ENCODE results near the gene ZSWIM5. TPM values are rescaled to one million over a fixed set of nuclear protein-coding genes. Genes with fewer than 3 reads are reported as not detected.

ZSWIM5 gene
- total RNA-seq, 4 donors from 2014 or later: 12.3 to 38.2 (median 13.7) TPM

DNA sequence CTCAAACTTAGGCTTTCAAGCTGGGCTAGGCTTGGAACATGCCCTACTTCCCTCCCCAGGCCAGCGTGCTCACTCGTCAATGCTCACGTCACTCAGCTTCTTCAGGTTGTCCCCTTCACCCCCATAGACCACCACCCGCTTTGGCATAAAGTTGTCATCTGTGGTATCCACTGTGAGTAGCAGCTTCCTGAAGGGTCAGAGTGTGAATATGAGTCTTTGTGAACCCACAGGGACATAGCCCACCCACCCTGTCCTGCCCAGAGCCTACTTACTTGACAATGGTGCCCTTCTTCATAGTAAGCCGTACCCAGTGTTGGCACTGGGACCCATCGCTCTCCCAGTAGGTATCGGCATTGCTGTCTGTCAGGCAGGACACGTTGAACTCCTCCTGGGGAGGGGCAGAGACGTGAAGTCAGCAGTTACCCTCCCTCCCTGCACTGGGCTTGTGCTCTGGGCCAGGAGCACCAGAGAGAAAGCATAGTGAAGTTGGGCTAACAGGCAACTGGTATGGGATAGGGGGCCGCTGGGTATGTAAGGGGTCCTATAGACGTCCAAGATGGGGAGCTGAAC, 197.0 kb downstream of the ZSWIM5 start:
- TF ChIP-seq POLR2AphosphoS5 (IDR thresholded peaks at IDR 0.05) (no peak), EP300 (IDR thresholded peaks at IDR 0.05; ENCODE audit: low read depth) (no peak), POLR2A (IDR thresholded peaks at IDR 0.05) (no peak)
- TF ChIP-seq, protein P1, sequence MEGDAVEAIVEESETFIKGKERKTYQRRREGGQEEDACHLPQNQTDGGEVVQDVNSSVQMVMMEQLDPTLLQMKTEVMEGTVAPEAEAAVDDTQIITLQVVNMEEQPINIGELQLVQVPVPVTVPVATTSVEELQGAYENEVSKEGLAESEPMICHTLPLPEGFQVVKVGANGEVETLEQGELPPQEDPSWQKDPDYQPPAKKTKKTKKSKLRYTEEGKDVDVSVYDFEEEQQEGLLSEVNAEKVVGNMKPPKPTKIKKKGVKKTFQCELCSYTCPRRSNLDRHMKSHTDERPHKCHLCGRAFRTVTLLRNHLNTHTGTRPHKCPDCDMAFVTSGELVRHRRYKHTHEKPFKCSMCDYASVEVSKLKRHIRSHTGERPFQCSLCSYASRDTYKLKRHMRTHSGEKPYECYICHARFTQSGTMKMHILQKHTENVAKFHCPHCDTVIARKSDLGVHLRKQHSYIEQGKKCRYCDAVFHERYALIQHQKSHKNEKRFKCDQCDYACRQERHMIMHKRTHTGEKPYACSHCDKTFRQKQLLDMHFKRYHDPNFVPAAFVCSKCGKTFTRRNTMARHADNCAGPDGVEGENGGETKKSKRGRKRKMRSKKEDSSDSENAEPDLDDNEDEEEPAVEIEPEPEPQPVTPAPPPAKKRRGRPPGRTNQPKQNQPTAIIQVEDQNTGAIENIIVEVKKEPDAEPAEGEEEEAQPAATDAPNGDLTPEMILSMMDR (IDR thresholded peaks at IDR 0.05): no peak

GRCh38 chr1:45008516-45008915, 197.9 kb downstream of the ZSWIM5 start:
- H3K36me3 ChIP-seq: peaks cover 0 to 52% (median 21%) of the 10 kb centered on the region in 4 donors
- DNase-seq: no peak
- no peak overlapping the region for H3K27ac ChIP-seq
- no peaks in the 10 kb centered on the region for H3K9me3 ChIP-seq
- intact Hi-C loops (cut with DNase I; ENCODE audit: low total_unique reads) (no loop called here), in situ Hi-C loops (cut with MboI; ENCODE audit: low pct_ligation_motif_present in 1 of 4, low pct_unique_long_range_greater_than_20kb in 1 of 4, low sequenced_read_pairs in 3 of 4) (loop anchor here in 2 of 4 donors (25.0 kb wide), 2 partner anchors 171 to 221 kb away; partner anchors contain the start of genes BEST4 (in 1 of the 2), PTCH2 (in 1 of the 2) and RPS8 (in 1 of the 2))
- no peaks in the 10 kb centered on the region for H3K27me3 ChIP-seq
- 86 to 92% methylated on average over 5 to 12 of the region's 12 CpGs for WGBS, 2 donors (ENCODE audit: low coverage in 1 of 2)
- no peak overlapping the region for H3K4me3 ChIP-seq
- peaks cover 18 to 36% (median 30%) of the 10 kb centered on the region in 4 donors for H3K4me1 ChIP-seq
- TF ChIP-seq POLR2AphosphoS5 (IDR thresholded peaks at IDR 0.05) (no peak), POLR2A (IDR thresholded peaks at IDR 0.05) (no peak), EP300 (IDR thresholded peaks at IDR 0.05; ENCODE audit: low read depth) (no peak)
- TF ChIP-seq, protein P1 (IDR thresholded peaks at IDR 0.05): no peak

More for the DNA sequence above, 197.0 kb downstream of the ZSWIM5 start:
- intact Hi-C loops (cut with DNase I; ENCODE audit: low total_unique reads) (no loop called here), in situ Hi-C loops (cut with MboI; ENCODE audit: low pct_ligation_motif_present in 1 of 4, low pct_unique_long_range_greater_than_20kb in 1 of 4, low sequenced_read_pairs in 3 of 4) (loop anchor here in 2 of 4 donors (25.0 kb wide), 2 partner anchors 172 to 222 kb away; partner anchors contain the start of genes BEST4 (in 1 of the 2), PTCH2 (in 1 of the 2) and RPS8 (in 1 of the 2))
- no peaks in the 10 kb centered on the region for H3K9me3 ChIP-seq
- H3K27ac ChIP-seq: no peak overlapping the region
- no peaks in the 10 kb centered on the region for H3K27me3 ChIP-seq
- peaks cover 18 to 36% (median 32%) of the 10 kb centered on the region in 4 donors for H3K4me1 ChIP-seq
- H3K4me3 ChIP-seq: peak overlapping the region in 1 of 4 donors; percentile 88
- 92 to 100% methylated on average over 2 to 11 of the region's 11 CpGs for WGBS, 2 donors (ENCODE audit: low coverage in 1 of 2)
- H3K36me3 ChIP-seq: peaks cover 0 to 43% (median 21%) of the 10 kb centered on the region in 4 donors
- DNase-seq: no peak

DNA sequence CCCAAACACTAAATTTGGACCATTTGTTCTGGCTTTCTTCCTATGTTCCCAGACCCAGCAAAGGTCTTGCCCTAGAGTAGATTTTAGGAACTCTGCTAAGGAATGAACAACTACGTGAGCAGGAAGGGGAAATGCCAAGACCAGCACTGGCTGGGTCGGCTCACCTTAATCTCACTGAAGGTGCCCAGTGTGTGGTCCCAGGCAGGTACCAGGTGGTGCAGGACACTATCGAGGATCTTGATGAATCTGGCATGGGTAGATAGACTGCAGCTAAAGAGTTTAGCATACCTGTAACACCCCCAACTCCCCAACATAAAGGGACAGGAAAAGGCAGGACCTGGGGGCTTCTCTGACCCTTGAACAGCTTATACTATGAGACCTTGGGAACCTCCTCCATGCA, 198.3 kb downstream of the ZSWIM5 start:
- no peak for TF ChIP-seq EP300 (IDR thresholded peaks at IDR 0.05; ENCODE audit: low read depth)
- TF ChIP-seq POLR2AphosphoS5 (IDR thresholded peaks at IDR 0.05): no peak
- TF ChIP-seq, protein P1 (IDR thresholded peaks at IDR 0.05): no peak
- TF ChIP-seq POLR2A (IDR thresholded peaks at IDR 0.05): no peak
- no peak overlapping the region for H3K4me3 ChIP-seq
- no peak overlapping the region for H3K27ac ChIP-seq
- H3K9me3 ChIP-seq: no peaks in the 10 kb centered on the region
- H3K36me3 ChIP-seq: peaks cover 0 to 56% (median 23%) of the 10 kb centered on the region in 4 donors
- no peaks in the 10 kb centered on the region for H3K27me3 ChIP-seq
- no peak for DNase-seq
- intact Hi-C loops (cut with DNase I; ENCODE audit: low total_unique reads) (no loop called here), in situ Hi-C loops (cut with MboI; ENCODE audit: low pct_ligation_motif_present in 1 of 4, low pct_unique_long_range_greater_than_20kb in 1 of 4, low sequenced_read_pairs in 3 of 4) (loop anchor here in 2 of 4 donors (25.0 kb wide), 2 partner anchors 171 to 221 kb away; partner anchors contain the start of genes BEST4 (in 1 of the 2), PTCH2 (in 1 of the 2) and RPS8 (in 1 of the 2))
- peaks cover 16 to 34% (median 26%) of the 10 kb centered on the region in 4 donors for H3K4me1 ChIP-seq
- WGBS, 2 donors (ENCODE audit: low coverage in 1 of 2): 87% methylated on average over 3 of the region's 3 CpGs; no CpG with 5 or more reads in 1 of the 2 donors

DNA sequence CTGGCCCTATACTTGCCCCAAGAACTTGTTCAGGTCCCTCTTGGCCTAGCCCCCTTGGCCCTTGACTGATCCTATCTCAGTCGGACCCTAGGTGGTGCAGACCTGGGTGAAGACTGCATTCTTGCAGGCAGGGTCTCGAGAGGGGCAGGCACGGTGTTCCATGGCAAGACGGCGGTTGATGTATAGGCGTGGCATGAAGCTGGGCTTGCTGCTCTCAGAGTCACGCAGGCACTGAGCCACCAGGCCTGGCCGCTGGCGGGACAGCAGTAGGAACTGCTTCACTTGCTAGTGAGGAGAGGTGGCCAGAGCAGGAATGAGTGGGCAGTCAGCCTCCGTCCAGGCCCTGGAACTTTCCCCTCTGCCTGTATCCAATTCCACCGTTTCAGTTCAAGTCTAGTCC, 199.1 kb downstream of the ZSWIM5 start:
- DNase-seq: no peak
- in situ Hi-C loops (cut with MboI; ENCODE audit: low pct_ligation_motif_present in 1 of 4, low pct_unique_long_range_greater_than_20kb in 1 of 4, low sequenced_read_pairs in 3 of 4): loop anchor here in 2 of 4 donors (25.0 kb wide), 2 partner anchors 170 to 220 kb away; partner anchors contain the start of genes BEST4 (in 1 of the 2), PTCH2 (in 1 of the 2) and RPS8 (in 1 of the 2)
- intact Hi-C loops (cut with DNase I; ENCODE audit: low total_unique reads): no loop called here
- H3K27ac ChIP-seq: no peak overlapping the region
- H3K27me3 ChIP-seq: no peaks in the 10 kb centered on the region
- H3K4me3 ChIP-seq: no peak overlapping the region
- H3K36me3 ChIP-seq: peaks cover 0 to 63% (median 23%) of the 10 kb centered on the region in 4 donors
- H3K9me3 ChIP-seq: no peaks in the 10 kb centered on the region
- TF ChIP-seq POLR2AphosphoS5 (IDR thresholded peaks at IDR 0.05) (no peak), POLR2A (IDR thresholded peaks at IDR 0.05) (no peak), EP300 (IDR thresholded peaks at IDR 0.05; ENCODE audit: low read depth) (no peak)
- TF ChIP-seq, protein P1 (IDR thresholded peaks at IDR 0.05): no peak
- 93% methylated on average over 11 of the region's 11 CpGs; no CpG with 5 or more reads in 1 of the 2 donors for WGBS, 2 donors (ENCODE audit: low coverage in 1 of 2)
- peaks cover 14 to 27% (median 18%) of the 10 kb centered on the region in 4 donors for H3K4me1 ChIP-seq

All from transverse colon (tissue), 4 donors.